ENCODE measurements around the gene MYOM1.

GRCh38 chr18:3216987-3217386 is 2.8 kb downstream of the MYOM1 start:
- TF ChIP-seq BHLHE40 (IDR thresholded peaks at IDR 0.05; ENCODE audit: borderline replicate concordance) (no peak), FOXK2 (IDR thresholded peaks at IDR 0.05) (no peak), SP1 (IDR thresholded peaks at IDR 0.05) (no peak), FOXM1 (IDR thresholded peaks at IDR 0.05; ENCODE audit: borderline replicate concordance) (no peak), FOXA1 (IDR thresholded peaks at IDR 0.05) (no peak), LEF1 (IDR thresholded peaks at IDR 0.05; ENCODE audit: borderline replicate concordance) (no peak)
